Activated CD8-positive, alpha-beta memory T cell treated with anti-CD3 and anti-CD28 coated beads, Interleukin-2, amount 50 U/mL, for 4 hours (primary cell): ENCODE results near the gene LYST.
"Not testable (repeated sequence)": the region's sequence is repeated elsewhere in the genome, so short reads cannot be mapped to it uniquely, and the experiment has no call there.

Experiments
- DNase-seq: peaks from one replicate; pipeline ENCODE4 v3.0.0-alpha.2; 2020

LYST gene

GRCh38 chr1:235866205-235866912 lies at the start of gene LYST:
Gene LYST (minus strand): TSS chr1:235866906. CDS start chr1:235830417, 36,489 bp downstream.
- DNase-seq: peak; percentile 50

GRCh38 chr1:235915489-235915888 lies 48.8 kb upstream of the LYST start:
- not testable (repeated sequence) for DNase-seq

GRCh38 chr1:235913311-235913710 lies 46.6 kb upstream of the LYST start:
- DNase-seq: no peak

- no peak for DNase-seq
These were observed 45.2 kb upstream of the LYST start for GRCh38 chr1:235911876-235912275.

- DNase-seq: no peak
These were observed 44.6 kb upstream of the LYST start for GRCh38 chr1:235911300-235911662.

GRCh38 chr1:235910357-235911299 lies 43.9 kb upstream of the LYST start:
- DNase-seq: no peak

GRCh38 chr1:235908742-235909520 lies 42.2 kb upstream of the LYST start:
- no peak for DNase-seq

GRCh38 chr1:235907897-235908240 lies 41.2 kb upstream of the LYST start:
- DNase-seq: no peak

- no peak for DNase-seq
These were observed 40.6 kb upstream of the LYST start for GRCh38 chr1:235907187-235907896.

GRCh38 chr1:235906436-235906835 lies 39.7 kb upstream of the LYST start:
- DNase-seq: no peak

GRCh38 chr1:235903809-235904208 lies 37.1 kb upstream of the LYST start:
- DNase-seq: not testable (repeated sequence)

- no peak for DNase-seq
These were observed 36.2 kb upstream of the LYST start for GRCh38 chr1:235902677-235903542.

- DNase-seq: no peak
These were observed 34.8 kb upstream of the LYST start for GRCh38 chr1:235901461-235901860.

- no peak for DNase-seq
These were observed 31.4 kb upstream of the LYST start for GRCh38 chr1:235898126-235898525.

- no peak for DNase-seq
These were observed 27.1 kb upstream of the LYST start for GRCh38 chr1:235893840-235894239.

- no peak for DNase-seq
These were observed 26.2 kb upstream of the LYST start for GRCh38 chr1:235892734-235893413.

GRCh38 chr1:235892202-235892601 lies 25.5 kb upstream of the LYST start:
- DNase-seq: no peak

- DNase-seq: peak; percentile 31
These were observed 21.5 kb upstream of the LYST start for GRCh38 chr1:235888119-235888643.

GRCh38 chr1:235887676-235888075 lies 21.0 kb upstream of the LYST start:
- no peak for DNase-seq

GRCh38 chr1:235885655-235886262 lies 19.1 kb upstream of the LYST start:
- no peak for DNase-seq
